GM23248 (cell line): Measurements from ENCODE around the gene LHB. TPM values are rescaled to one million over a fixed set of nuclear protein-coding genes. Genes with fewer than 3 reads are reported as not detected.

Experiments
- DNase-seq: peaks from one replicate; pipeline ENCODE4 v3.0.0-alpha.2; 2015
- H2AFZ ChIP-seq: fragments of 200-600 bp; sonication (generic); 2 replicates; pipeline ENCODE4 v1.6.1; 2016; ENCODE audit warnings: antibody characterized with exemption
- H3F3A ChIP-seq: fragments of 200-600 bp; sonication (generic); 2 replicates; pipeline ENCODE4 v1.6.1; 2016; ENCODE audit warnings: mild to moderate bottlenecking, antibody characterized with exemption, mixed run types; ENCODE audit not compliant: insufficient read depth
- H3K27ac ChIP-seq: fragments of 200-600 bp; sonication (generic); 2 replicates; pipeline ENCODE4 v1.5.1; 2016; ENCODE audit warnings: mild to moderate bottlenecking
- H3K27me3 ChIP-seq: fragments of 200-600 bp; sonication (generic); replicated peaks from 2 replicates; pipeline ENCODE4 v1.6.1; 2016; ENCODE audit warnings: mild to moderate bottlenecking; ENCODE audit not compliant: insufficient read depth
- H3K36me3 ChIP-seq: fragments of 200-600 bp; sonication (generic); 2 replicates; pipeline ENCODE4 v1.6.1; 2016; ENCODE audit warnings: low read depth, mild to moderate bottlenecking
- H3K4me1 ChIP-seq: fragments of 200-600 bp; sonication (generic); 2 replicates; pipeline ENCODE4 v1.6.1; 2016; ENCODE audit warnings: mild to moderate bottlenecking; ENCODE audit not compliant: insufficient read depth
- H3K4me2 ChIP-seq: fragments of 200-600 bp; sonication (generic); one replicate; pipeline ENCODE4 v1.6.1; 2016; ENCODE audit warnings: mild to moderate bottlenecking; ENCODE audit not compliant: unreplicated experiment
- H3K4me3 ChIP-seq: fragments of 200-600 bp; sonication (generic); 2 replicates; pipeline ENCODE4 v1.5.1; 2016; ENCODE audit warnings: mild to moderate bottlenecking
- H3K79me2 ChIP-seq: fragments of 200-600 bp; sonication (generic); 2 replicates; pipeline ENCODE4 v1.6.1; 2016; ENCODE audit warnings: mild to moderate bottlenecking; ENCODE audit not compliant: insufficient read depth
- H3K9ac ChIP-seq: fragments of 200-600 bp; sonication (generic); 2 replicates; pipeline ENCODE4 v1.6.1; 2016; ENCODE audit warnings: mild to moderate bottlenecking
- H3K9me2 ChIP-seq: fragments of 200-600 bp; sonication (generic); 2 replicates; pipeline ENCODE4 v1.6.1; 2016; ENCODE audit warnings: mixed run types, mild to moderate bottlenecking, moderate library complexity; ENCODE audit not compliant: insufficient read depth
- H3K9me3 ChIP-seq: fragments of 200-600 bp; sonication (generic); one replicate; pipeline ENCODE4 v1.6.1; 2017; ENCODE audit warnings: low read depth
- H4K20me1 ChIP-seq: fragments of 200-600 bp; sonication (generic); 2 replicates; pipeline ENCODE4 v1.6.0; 2016; ENCODE audit not compliant: insufficient read depth
- EZH2 ChIP-seq: fragments of 200-600 bp; sonication (generic); IDR thresholded peaks from 2 replicates; pipeline ENCODE4 v1.6.1; 2018; ENCODE audit warnings: antibody characterized with exemption, mild to moderate bottlenecking; ENCODE audit not compliant: insufficient read depth, poor library complexity, severe bottlenecking
- EZH2phosphoT487 ChIP-seq: fragments of 200-600 bp; sonication (generic); IDR thresholded peaks from 2 replicates; pipeline ENCODE4 v1.6.1; 2018; ENCODE audit warnings: antibody characterized with exemption, moderate library complexity, mild to moderate bottlenecking, low read depth; ENCODE audit not compliant: insufficient read depth
- WGBS, 2 experiments: methylation state at CpG; one replicate each; pipeline ENCODE4 v1.1.6; 2015 to 2017; ENCODE audit warnings: low lambda C conversion rate in 2 of 2, low coverage in 1 of 2; ENCODE audit errors: missing lambda C conversion rate in 2 of 2; 5-methylcytosine and 5-hydroxymethylcytosine counted together
- in situ Hi-C: fragments of 300-500 bp; cut with MboI; formaldehyde crosslinking; loops from 2 replicates; pipeline ENCODE4 v1.15.0; 2020
- polyA plus RNA-seq: library from polyadenylated mRNA; unstranded; fragments of >200 nt; fragmentation: Nextera tagmentation; extraction: Ambion mirVana; gene quantifications from 2 replicates; pipeline ENCODE4 v1.2.1, GENCODE V29; 2016
- total RNA-seq: library from RNA; depleted of rRNA; stranded (reverse); fragments of >200 nt; shearing (Covaris generic); gene quantifications from 2 replicates; pipeline ENCODE4 v1.2.3, GENCODE V29; 2014

The LHB gene
- total and polyA plus RNA-seq, 2 experiments from 2014 or later: 0.54 TPM; not detected in 1

- in situ Hi-C loops: loop anchor here (10.0 kb wide), 1 partner anchor 175 kb away; no protein-coding TSS in a partner anchor
- DNase-seq: peak; percentile 43
These were observed 47.4 kb downstream of the LHB start for GRCh38 chr19:48969276-48970138.

GRCh38 chr19:48968813-48969218 lies 48.1 kb downstream of the LHB start:
- Histone ChIP-seq H3K27ac (peak overlapping the region; percentile 97; the same call in 1 of the 2 replicates), H3K9me3 (no peaks in the 10 kb centered on the region), H3K4me2 (no peak overlapping the region), H3K79me2 (peaks cover 22% of the 10 kb centered on the region), H3K4me1 (peaks cover 17% of the 10 kb centered on the region), H3K36me3 (peaks cover 43% of the 10 kb centered on the region), H3F3A (peaks cover 65% of the 10 kb centered on the region), H4K20me1 (peaks cover 12% of the 10 kb centered on the region; the same call in 1 of the 2 replicates), H2AFZ (no peak overlapping the region), H3K9me2 (no peaks in the 10 kb centered on the region), H3K9ac (no peak overlapping the region), H3K4me3 (no peak overlapping the region), H3K27me3 (no peaks in the 10 kb centered on the region)
- TF ChIP-seq EZH2phosphoT487: no peak
- no peak for TF ChIP-seq EZH2
- in situ Hi-C loops: no loop called here
- WGBS, 2 experiments: 42 to 48% methylated on average over 14 to 15 of the region's 15 CpGs
- no peak for DNase-seq

More at GRCh38 chr19:48969276-48970138, 47.4 kb downstream of the LHB start:
- H3K27me3 ChIP-seq: no peaks in the 10 kb centered on the region
- peaks cover 58% of the 10 kb centered on the region for H3F3A ChIP-seq
- peaks cover 22% of the 10 kb centered on the region for H3K79me2 ChIP-seq
- TF ChIP-seq EZH2 (no peak), EZH2phosphoT487 (no peak)
- H3K4me2 ChIP-seq: no peak overlapping the region
- peaks cover 12% of the 10 kb centered on the region; the same call in 1 of the 2 replicates for H4K20me1 ChIP-seq
- H3K36me3 ChIP-seq: peaks cover 49% of the 10 kb centered on the region
- no peaks in the 10 kb centered on the region for H3K9me3 ChIP-seq
- peaks cover 10% of the 10 kb centered on the region for H3K4me1 ChIP-seq
- no peak overlapping the region for H3K27ac ChIP-seq
- 94 to 95% methylated on average over 36 to 45 of the region's 45 CpGs for WGBS, 2 experiments
- no peak overlapping the region for H3K4me3 ChIP-seq
- no peak overlapping the region for H3K9ac ChIP-seq
- H2AFZ ChIP-seq: no peak overlapping the region
- H3K9me2 ChIP-seq: no peaks in the 10 kb centered on the region

- H3K4me1 ChIP-seq: peaks cover 23% of the 10 kb centered on the region
- peaks cover 22% of the 10 kb centered on the region for H3K79me2 ChIP-seq
- H3K36me3 ChIP-seq: peaks cover 37% of the 10 kb centered on the region
- peak overlapping the region; percentile 95; the same call in 1 of the 2 replicates for H3K9ac ChIP-seq
- DNase-seq: peak; percentile 43
- 40 to 53% methylated on average over 4 of the region's 4 CpGs for WGBS, 2 experiments
- H3K27ac ChIP-seq: peak overlapping the region; percentile 97
- no peaks in the 10 kb centered on the region for H3K27me3 ChIP-seq
- in situ Hi-C loops: no loop called here
- no peak overlapping the region for H2AFZ ChIP-seq
- TF ChIP-seq EZH2: no peak
- TF ChIP-seq EZH2phosphoT487: no peak
- peaks cover 12% of the 10 kb centered on the region; the same call in 1 of the 2 replicates for H4K20me1 ChIP-seq
- peaks cover 69% of the 10 kb centered on the region for H3F3A ChIP-seq
- no peak overlapping the region for H3K4me3 ChIP-seq
- no peaks in the 10 kb centered on the region for H3K9me3 ChIP-seq
- no peak overlapping the region for H3K4me2 ChIP-seq
- H3K9me2 ChIP-seq: no peaks in the 10 kb centered on the region
These were observed 48.7 kb downstream of the LHB start for GRCh38 chr19:48968179-48968661.

- no peak overlapping the region for H2AFZ ChIP-seq
- H3K27ac ChIP-seq: peak overlapping the region; percentile 97
- H3K4me2 ChIP-seq: peak overlapping the region; percentile 98
- in situ Hi-C loops: no loop called here
- peaks cover 24% of the 10 kb centered on the region for H3K4me1 ChIP-seq
- H3K9me3 ChIP-seq: no peaks in the 10 kb centered on the region
- TF ChIP-seq EZH2phosphoT487: no peak
- TF ChIP-seq EZH2: no peak
- no peaks in the 10 kb centered on the region for H3K9me2 ChIP-seq
- H3K36me3 ChIP-seq: peaks cover 34% of the 10 kb centered on the region; the same call in 1 of the 2 replicates
- H4K20me1 ChIP-seq: peaks cover 12% of the 10 kb centered on the region; the same call in 1 of the 2 replicates
- no peaks in the 10 kb centered on the region for H3K27me3 ChIP-seq
- WGBS, 2 experiments: 69 to 70% methylated on average over 14 of the region's 14 CpGs
- DNase-seq: peak; percentile 58
- H3K79me2 ChIP-seq: peaks cover 22% of the 10 kb centered on the region
- peaks cover 66% of the 10 kb centered on the region for H3F3A ChIP-seq
- peak overlapping the region; percentile 95 for H3K9ac ChIP-seq
- H3K4me3 ChIP-seq: peak overlapping the region; percentile 97
These were observed 49.3 kb downstream of the LHB start for GRCh38 chr19:48967346-48968178.
